ENCODE data around the gene SSBP3.

The SSBP3 gene

DNA sequence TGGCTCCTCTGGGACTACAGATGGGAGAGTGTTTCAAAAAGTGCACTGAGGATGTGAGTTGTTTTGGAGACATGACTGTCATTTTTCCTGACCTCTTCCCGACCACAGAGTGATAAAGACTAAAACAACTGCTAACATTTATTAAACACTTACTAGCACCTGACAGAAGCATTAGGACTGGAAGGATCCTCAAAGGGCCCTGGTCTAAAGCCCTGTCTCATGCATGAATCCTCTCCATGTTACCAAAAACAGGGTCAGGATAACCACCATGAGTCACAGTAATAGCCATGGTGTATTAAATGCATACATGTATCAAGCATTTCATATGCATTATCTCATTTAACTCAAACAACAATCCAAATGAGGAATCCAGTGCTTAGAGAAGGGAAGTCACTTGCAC, 217.9 kb downstream of the SSBP3 start:
- no peak for ATAC-seq
- Mint-ChIP-seq H3K4me1 (no peaks in the 10 kb centered on the region), H3K9me3 (peaks cover 2% of the 10 kb centered on the region), H3K4me3 (no peak overlapping the region), H3K27me3 (no peaks in the 10 kb centered on the region), H3K27ac (no peak overlapping the region), H3K36me3 (peaks cover 50% of the 10 kb centered on the region)

DNA sequence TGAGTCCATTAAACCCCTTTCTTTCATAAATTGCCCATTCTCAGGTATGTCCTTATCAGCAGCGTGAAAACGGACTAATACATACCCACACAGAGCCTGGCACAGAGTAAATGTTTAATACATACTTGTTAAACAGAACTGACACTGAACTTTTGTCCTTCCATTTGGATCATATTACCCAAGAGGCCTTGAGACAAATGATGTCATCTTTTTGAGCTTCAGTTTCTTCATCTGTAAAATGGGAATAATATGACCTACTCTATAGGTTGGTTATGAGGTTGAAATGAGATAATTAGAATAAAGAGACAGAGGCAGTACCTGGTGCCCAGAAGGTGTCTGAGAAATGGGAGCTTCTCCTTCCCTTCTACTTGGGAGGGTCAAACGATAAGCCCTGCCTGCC, 220.1 kb downstream of the SSBP3 start:
- peaks cover 2% of the 10 kb centered on the region for H3K9me3 Mint-ChIP-seq
- H3K4me1 Mint-ChIP-seq: no peaks in the 10 kb centered on the region
- H3K27me3 Mint-ChIP-seq: no peaks in the 10 kb centered on the region
- H3K4me3 Mint-ChIP-seq: no peak overlapping the region
- H3K27ac Mint-ChIP-seq: no peak overlapping the region
- no peak for ATAC-seq
- peaks cover 48% of the 10 kb centered on the region for H3K36me3 Mint-ChIP-seq

DNA sequence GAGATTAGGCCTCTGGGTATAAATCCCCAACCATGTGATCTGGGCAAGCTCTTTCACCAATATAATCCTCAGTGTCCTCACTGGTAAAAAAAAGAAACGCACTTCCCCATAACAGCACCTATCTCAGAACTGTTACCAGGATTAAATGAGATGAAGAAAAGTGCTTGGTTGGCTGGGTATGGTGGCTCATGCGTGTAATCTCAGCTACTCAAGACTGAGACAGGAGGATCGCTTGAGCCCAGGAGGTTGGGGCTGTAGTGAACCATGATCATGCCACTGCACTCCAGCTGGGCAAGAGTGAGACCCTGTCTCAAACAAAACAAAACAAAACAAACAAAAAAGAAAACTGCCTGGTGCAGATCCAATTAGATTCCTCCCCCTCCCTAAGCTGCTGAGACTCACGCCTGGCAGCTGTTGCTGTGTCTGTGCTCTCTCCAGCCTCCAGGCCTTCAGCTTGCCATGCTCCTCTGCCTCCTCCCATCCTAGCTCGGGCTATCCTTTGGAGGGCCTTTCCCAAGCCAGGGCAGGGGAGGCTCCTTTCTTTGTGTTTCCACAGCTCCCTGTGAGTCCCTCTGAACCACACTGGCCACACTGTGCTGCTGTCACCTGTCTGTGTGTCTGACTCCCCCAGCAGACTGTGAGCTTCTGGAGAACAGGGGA, 225.4 kb downstream of the SSBP3 start:
- Mint-ChIP-seq H3K4me3 (no peak overlapping the region), H3K27ac (no peak overlapping the region), H3K27me3 (no peaks in the 10 kb centered on the region), H3K4me1 (no peaks in the 10 kb centered on the region), H3K9me3 (peaks cover under 1% of the 10 kb centered on the region), H3K36me3 (peaks cover 40% of the 10 kb centered on the region)
- ATAC-seq: no peak

DNA sequence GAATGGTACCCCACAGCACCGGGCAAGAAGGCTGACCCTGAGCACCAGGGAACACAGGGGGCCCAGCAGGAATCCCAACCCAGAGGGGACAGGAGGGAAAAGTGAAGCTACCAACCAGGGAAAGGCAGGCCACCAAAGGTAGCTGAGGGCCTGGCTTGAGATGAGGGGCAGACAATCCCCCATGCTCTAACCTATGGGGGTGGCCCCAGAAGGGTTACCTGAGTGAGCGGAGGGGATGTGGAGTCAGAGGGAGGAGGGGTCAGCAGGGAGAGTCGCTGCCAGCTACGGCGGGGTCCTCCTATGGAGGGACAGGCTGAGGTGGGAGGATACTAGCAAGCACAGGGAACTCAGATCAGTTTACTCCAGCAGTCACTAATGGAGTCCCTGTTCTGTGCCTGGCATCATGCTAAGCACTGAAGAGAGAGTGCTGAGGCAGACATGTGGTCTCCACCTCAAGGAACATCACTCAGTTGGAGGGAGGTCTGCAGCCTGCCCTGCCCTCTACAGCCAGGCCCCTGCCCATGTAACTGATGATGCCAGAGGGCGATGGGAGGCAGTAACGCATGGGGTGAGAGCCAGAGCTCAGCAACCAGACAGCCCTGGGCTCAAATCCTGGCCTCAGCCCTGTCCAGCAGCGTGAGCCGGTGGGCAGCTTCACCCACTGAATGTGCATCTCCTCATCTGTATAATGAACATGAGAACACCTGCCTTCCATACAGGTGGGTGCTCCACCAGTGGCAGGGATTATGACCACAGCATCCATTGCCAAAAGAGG, 227.7 kb downstream of the SSBP3 start:
- Mint-ChIP-seq H3K4me1 (no peaks in the 10 kb centered on the region), H3K27me3 (no peaks in the 10 kb centered on the region), H3K4me3 (no peak overlapping the region), H3K9me3 (no peaks in the 10 kb centered on the region), H3K27ac (no peak overlapping the region), H3K36me3 (peaks cover 31% of the 10 kb centered on the region)
- no peak for ATAC-seq

DNA sequence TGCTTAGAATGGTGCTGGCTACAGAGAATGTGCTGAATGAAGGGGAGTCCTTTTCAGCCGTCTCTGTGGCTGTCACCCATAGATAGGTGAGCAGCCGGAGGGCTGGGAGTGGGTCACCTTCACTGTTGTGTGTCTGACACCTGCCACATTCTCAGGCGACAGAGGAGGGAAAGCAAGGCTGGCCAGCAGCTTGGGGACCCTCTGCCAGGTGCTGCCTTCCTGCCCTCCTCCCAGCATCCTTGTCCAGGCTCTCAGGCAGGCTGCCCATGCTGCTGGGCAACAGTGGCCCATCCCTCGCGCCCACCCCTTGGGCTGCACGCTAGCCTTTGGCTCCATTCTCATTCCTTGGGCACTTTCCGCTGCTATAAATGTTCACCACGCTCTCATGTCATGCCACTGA, 228.5 kb downstream of the SSBP3 start:
- Mint-ChIP-seq H3K27me3 (no peaks in the 10 kb centered on the region), H3K4me3 (no peak overlapping the region), H3K36me3 (peaks cover 25% of the 10 kb centered on the region), H3K27ac (no peak overlapping the region), H3K9me3 (no peaks in the 10 kb centered on the region), H3K4me1 (no peaks in the 10 kb centered on the region)
- ATAC-seq: no peak

DNA sequence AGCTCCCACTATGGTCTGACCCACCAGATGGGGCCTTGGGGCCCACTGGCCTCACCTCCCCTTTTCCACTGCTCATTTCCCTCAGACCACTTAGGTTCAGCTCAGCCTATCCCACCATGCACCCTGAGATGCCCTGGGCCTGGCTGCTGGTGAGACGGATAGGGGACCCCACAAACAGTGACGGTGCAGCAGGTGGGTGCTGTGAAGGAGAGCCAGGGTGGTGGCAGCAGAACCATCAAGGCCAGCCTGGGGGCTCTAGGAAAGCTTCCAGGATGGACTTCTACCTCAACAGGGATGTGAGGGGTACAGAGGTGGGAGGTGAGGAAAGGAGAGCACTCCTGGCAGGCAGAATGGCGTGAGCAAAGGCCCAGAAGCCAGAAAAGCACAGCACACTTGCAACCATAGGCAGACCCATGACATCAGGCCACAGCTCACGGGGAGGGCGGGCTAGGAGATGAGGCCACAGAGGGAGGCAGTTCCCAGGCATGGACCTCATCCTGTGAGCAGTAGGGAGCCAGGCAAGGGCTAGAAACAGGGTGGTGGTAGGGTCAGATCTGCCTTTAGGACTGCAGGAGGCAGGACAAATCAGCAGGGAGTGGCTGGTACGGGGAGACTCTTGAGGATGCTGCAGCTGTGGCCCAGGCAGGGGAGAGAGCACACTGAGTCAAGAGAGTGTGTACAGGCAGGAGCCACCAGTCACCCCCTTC, 229.4 kb downstream of the SSBP3 start:
- Mint-ChIP-seq H3K36me3 (peaks cover 27% of the 10 kb centered on the region), H3K4me1 (no peaks in the 10 kb centered on the region), H3K27me3 (no peaks in the 10 kb centered on the region), H3K4me3 (no peak overlapping the region), H3K27ac (no peak overlapping the region), H3K9me3 (no peaks in the 10 kb centered on the region)
- ATAC-seq: no peak
